OCI-LY7 (cell line): ENCODE data around the gene GAREM1. TPM values are rescaled to one million over a fixed set of nuclear protein-coding genes. Genes with fewer than 3 reads are reported as not detected.

Source experiments
- BruUV-seq: library from RNA; stranded (reverse); fragments of 400-500 nt; replicated peaks from 2 replicates; lab custom pipeline; 2021; lab: Mats Ljungman, UMichigan
- CTCF ChIA-PET: fragments of 300-600 bp; sonication (Branson Sonifier 250); formaldehyde crosslinking; loops from one replicate; lab custom pipeline; 2022; ENCODE audit warnings: antibody characterized with exemption; ENCODE audit not compliant: unreplicated experiment; lab: Charles Lee
- POLR2A ChIA-PET: fragments of 300-600 bp; sonication (Branson Sonifier 250); formaldehyde crosslinking; loops from one replicate; lab custom pipeline; 2022; ENCODE audit warnings: antibody characterized with exemption; lab: Charles Lee
- DNase-seq: peaks from one replicate; pipeline ENCODE4 v3.0.0-alpha.2; 2015; ENCODE audit warnings: low spot score
- H2AFZ ChIP-seq: fragments of 200-600 bp; sonication (generic), shearing (Covaris generic); 2 replicates; pipeline ENCODE4 v1.6.1; 2014; ENCODE audit warnings: mild to moderate bottlenecking, antibody characterized with exemption, low read length, moderate library complexity
- H3K27ac ChIP-seq: fragments of 200-600 bp; sonication (generic); 2 replicates; pipeline ENCODE4 v1.5.1; 2014; ENCODE audit warnings: mixed run types, low read depth, mild to moderate bottlenecking, moderate library complexity, low read length, inconsistent platforms; ENCODE audit not compliant: poor library complexity, severe bottlenecking
- H3K36me3 ChIP-seq: fragments of 200-600 bp; sonication (generic); 2 replicates; pipeline ENCODE4 v1.6.1; 2014; ENCODE audit warnings: mild to moderate bottlenecking, antibody characterized with exemption, low read length, moderate library complexity, mixed read lengths; ENCODE audit not compliant: insufficient read depth
- H3K4me1 ChIP-seq: fragments of 200-600 bp; sonication (generic); 2 replicates; pipeline ENCODE4 v1.5.1; 2014; ENCODE audit warnings: mild to moderate bottlenecking, low read length; ENCODE audit not compliant: insufficient read depth, poor library complexity, severe bottlenecking
- H3K4me2 ChIP-seq: fragments of 200-600 bp; sonication (generic); 2 replicates; pipeline ENCODE4 v1.6.1; 2014; ENCODE audit warnings: mild to moderate bottlenecking, low read length
- H3K4me3 ChIP-seq: fragments of 200-600 bp; sonication (generic); 2 replicates; pipeline ENCODE4 v1.5.1; 2014; ENCODE audit warnings: mild to moderate bottlenecking, low read depth, low read length; ENCODE audit not compliant: poor library complexity, severe bottlenecking
- H3K79me2 ChIP-seq: fragments of 200-600 bp; sonication (generic); 2 replicates; pipeline ENCODE4 v1.6.1; 2016; ENCODE audit warnings: low read depth, mild to moderate bottlenecking, low read length, moderate library complexity, mixed read lengths; ENCODE audit not compliant: insufficient read depth
- H3K9me2 ChIP-seq: fragments of 200-600 bp; sonication (generic); 2 replicates; pipeline ENCODE4 v1.6.1; 2016; ENCODE audit warnings: mild to moderate bottlenecking, low read length, mixed read lengths; ENCODE audit not compliant: insufficient read depth
- H3K9me3 ChIP-seq: fragments of 200-600 bp; sonication (generic); 2 replicates; pipeline ENCODE4 v1.6.1; 2014; ENCODE audit warnings: mild to moderate bottlenecking, mixed run types, low read length, mixed read lengths
- H4K20me1 ChIP-seq: fragments of 200-600 bp; sonication (generic); 2 replicates; pipeline ENCODE4 v1.6.1; 2014; ENCODE audit warnings: mild to moderate bottlenecking, antibody characterized with exemption, low read length, moderate library complexity, mixed read lengths; ENCODE audit not compliant: insufficient read depth
- CTCF ChIP-seq: fragments of 200-600 bp; sonication (generic); conservative IDR thresholded peaks from 2 replicates; pipeline ENCODE4 v1.5.1; 2014; ENCODE audit warnings: mild to moderate bottlenecking, antibody characterized with exemption, low read length, moderate library complexity, mixed read lengths
- EZH2phosphoT487 ChIP-seq: fragments of 200-600 bp; sonication (generic); IDR thresholded peaks from 2 replicates; pipeline ENCODE4 v1.6.1; 2018; ENCODE audit warnings: low read depth, borderline replicate concordance, mild to moderate bottlenecking, mixed run types, antibody characterized with exemption, low read length, moderate library complexity, mixed read lengths
- intact Hi-C: fragments of 100-400 bp; cut with micrococcal nuclease; formaldehyde crosslinking; loops from one replicate; pipeline ENCODE4 v1.10.0; 2022; ENCODE audit not compliant: unreplicated experiment
- total RNA-seq, 2 experiments: library from RNA; depleted of rRNA in 1 of 2; stranded (reverse); fragments of >200 nt in 1 of 2; shearing (Covaris generic) in 1 of 2; gene quantifications; 2 replicates each; pipeline ENCODE4 v1.2.3, GENCODE V29; 2014 to 2022

The GAREM1 gene
- total RNA-seq, 2 experiments from 2014 or later, result 1.0 to 2.7 TPM

GRCh38 chr18:32450874-32451273, 19.8 kb downstream of the GAREM1 start:
- no peak overlapping the region for H3K27ac ChIP-seq
- H3K9me2 ChIP-seq, result no peaks in the 10 kb centered on the region
- no peak overlapping the region for H2AFZ ChIP-seq
- TF ChIP-seq EZH2phosphoT487 (no peak), CTCF (no peak)
- no peaks in the 10 kb centered on the region for H3K36me3 ChIP-seq
- ChIA-PET POLR2A (interaction anchor here (0.9 kb wide), 1 partner anchor 58 kb away, joined by 4 read pairs; no protein-coding TSS in a partner anchor), CTCF (no interaction called here)
- H4K20me1 ChIP-seq, result no peaks in the 10 kb centered on the region
- H3K4me3 ChIP-seq, result no peak overlapping the region
- no peak overlapping the region for H3K4me2 ChIP-seq
- no peaks in the 10 kb centered on the region for H3K79me2 ChIP-seq
- H3K9me3 ChIP-seq, result no peaks in the 10 kb centered on the region
- no peak for DNase-seq
- intact Hi-C loops, result no loop called here
- no peaks in the 10 kb centered on the region for H3K4me1 ChIP-seq
- BruUV-seq, result no TSS peak

- no peaks in the 10 kb centered on the region for H3K79me2 ChIP-seq
- H3K36me3 ChIP-seq, result no peaks in the 10 kb centered on the region
- intact Hi-C loops, result no loop called here
- H3K4me1 ChIP-seq, result no peaks in the 10 kb centered on the region
- ChIA-PET POLR2A (interaction anchor here (0.9 kb wide), 1 partner anchor 59 kb away, joined by 4 read pairs; no protein-coding TSS in a partner anchor), CTCF (no interaction called here)
- H3K4me3 ChIP-seq, result no peak overlapping the region
- TF ChIP-seq EZH2phosphoT487 (no peak), CTCF (no peak)
- no peaks in the 10 kb centered on the region for H3K9me3 ChIP-seq
- H2AFZ ChIP-seq, result no peak overlapping the region
- no peak for DNase-seq
- H3K4me2 ChIP-seq, result no peak overlapping the region
- no peaks in the 10 kb centered on the region for H4K20me1 ChIP-seq
- H3K27ac ChIP-seq, result no peak overlapping the region
- no peaks in the 10 kb centered on the region for H3K9me2 ChIP-seq
- no TSS peak for BruUV-seq
Observed at GRCh38 chr18:32450026-32450691, 20.5 kb downstream of the GAREM1 start.

- DNase-seq, result no peak
- Histone ChIP-seq H3K4me3 (no peak overlapping the region), H3K27ac (no peak overlapping the region), H4K20me1 (no peaks in the 10 kb centered on the region), H3K36me3 (no peaks in the 10 kb centered on the region), H3K79me2 (no peaks in the 10 kb centered on the region), H3K4me1 (no peaks in the 10 kb centered on the region), H3K9me2 (no peaks in the 10 kb centered on the region), H3K4me2 (no peak overlapping the region), H3K9me3 (no peaks in the 10 kb centered on the region), H2AFZ (no peak overlapping the region)
- intact Hi-C loops, result no loop called here
- no TSS peak for BruUV-seq
- TF ChIP-seq CTCF (no peak), EZH2phosphoT487 (no peak)
- POLR2A ChIA-PET, result no interaction called here
- CTCF ChIA-PET, result no interaction called here
Observed at GRCh38 chr18:32446780-32447179, 23.9 kb downstream of the GAREM1 start.
